ENCODE data around the gene WIPF3.

Gene WIPF3

GRCh38 chr7:29826904-29827303, 20.6 kb downstream of the WIPF3 start:
- DNase-seq (ENCODE audit: low spot score in 2 of 2) = no peak
- Mint-ChIP-seq H3K4me1 (no peaks in the 10 kb centered on the region), H3K9me3 (no peaks in the 10 kb centered on the region), H3K27ac (no peak overlapping the region), H3K36me3 (no peaks in the 10 kb centered on the region), H3K4me3 (no peak overlapping the region)
- ATAC-seq = no peak

GRCh38 chr7:29831705-29832104, 25.4 kb downstream of the WIPF3 start:
- Mint-ChIP-seq H3K4me3 (no peak overlapping the region), H3K9me3 (no peaks in the 10 kb centered on the region), H3K4me1 (no peaks in the 10 kb centered on the region), H3K27ac (no peak overlapping the region), H3K36me3 (no peaks in the 10 kb centered on the region)
- ATAC-seq (no peak), DNase-seq (ENCODE audit: low spot score in 2 of 2) (no peak)

DNA sequence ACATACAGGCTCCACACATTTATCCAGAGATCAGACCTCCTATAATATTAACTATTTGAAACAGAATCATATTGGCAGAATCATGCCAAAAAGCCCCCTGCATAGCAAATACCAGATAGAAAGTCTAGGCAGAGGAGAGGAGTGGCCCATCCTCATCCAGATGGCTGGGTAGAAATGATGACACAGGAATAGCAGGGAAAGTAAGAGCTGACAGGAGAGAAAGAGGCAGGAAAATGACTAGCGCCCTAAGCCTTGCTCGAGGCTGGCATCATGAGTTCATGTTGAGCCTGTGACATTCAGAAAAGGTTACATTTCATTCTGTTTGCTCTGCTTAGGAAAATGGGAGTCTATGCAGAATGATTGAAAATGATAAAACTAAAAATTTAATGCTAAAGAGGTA, 27.6 kb downstream of the WIPF3 start:
- no peak for ATAC-seq

GRCh38 chr7:29835718-29836117, 29.4 kb downstream of the WIPF3 start:
- Mint-ChIP-seq H3K4me1 (no peaks in the 10 kb centered on the region), H3K4me3 (no peak overlapping the region), H3K9me3 (no peaks in the 10 kb centered on the region), H3K36me3 (no peaks in the 10 kb centered on the region), H3K27ac (no peak overlapping the region)
- no peak for DNase-seq (ENCODE audit: low spot score in 2 of 2)
- ATAC-seq = no peak

More for the DNA sequence above, 27.6 kb downstream of the WIPF3 start:
- H3K36me3 Mint-ChIP-seq = no peaks in the 10 kb centered on the region
- no peak overlapping the region for H3K4me3 Mint-ChIP-seq
- H3K9me3 Mint-ChIP-seq = no peaks in the 10 kb centered on the region
- no peak overlapping the region for H3K27ac Mint-ChIP-seq
- DNase-seq (ENCODE audit: low spot score in 2 of 2) = no peak
- no peaks in the 10 kb centered on the region for H3K4me1 Mint-ChIP-seq

GRCh38 chr7:29839302-29839701, 33.0 kb downstream of the WIPF3 start:
- no peak for DNase-seq (ENCODE audit: low spot score in 2 of 2)
- no peak overlapping the region for H3K27ac Mint-ChIP-seq
- no peak overlapping the region for H3K4me3 Mint-ChIP-seq
- H3K4me1 Mint-ChIP-seq = no peaks in the 10 kb centered on the region
- H3K9me3 Mint-ChIP-seq = no peaks in the 10 kb centered on the region
- no peaks in the 10 kb centered on the region for H3K36me3 Mint-ChIP-seq
- ATAC-seq = no peak

- DNase-seq (ENCODE audit: low spot score in 2 of 2) = no peak
- no peak overlapping the region for H3K4me3 Mint-ChIP-seq
- no peaks in the 10 kb centered on the region for H3K9me3 Mint-ChIP-seq
- no peaks in the 10 kb centered on the region for H3K36me3 Mint-ChIP-seq
- H3K27ac Mint-ChIP-seq = no peak overlapping the region
- no peaks in the 10 kb centered on the region for H3K4me1 Mint-ChIP-seq
- ATAC-seq = no peak
Observed at GRCh38 chr7:29839921-29840320, 33.6 kb downstream of the WIPF3 start.

- no peak for ATAC-seq
- Mint-ChIP-seq H3K36me3 (no peaks in the 10 kb centered on the region), H3K9me3 (no peaks in the 10 kb centered on the region), H3K4me1 (no peaks in the 10 kb centered on the region), H3K4me3 (no peak overlapping the region), H3K27ac (no peak overlapping the region)
- no peak for DNase-seq (ENCODE audit: low spot score in 2 of 2)
Observed at GRCh38 chr7:29840701-29841100, 34.4 kb downstream of the WIPF3 start.

- DNase-seq (ENCODE audit: low spot score in 2 of 2) = no peak
- no peak for ATAC-seq
- Mint-ChIP-seq H3K4me3 (no peak overlapping the region), H3K27ac (no peak overlapping the region), H3K4me1 (no peaks in the 10 kb centered on the region), H3K36me3 (no peaks in the 10 kb centered on the region), H3K9me3 (no peaks in the 10 kb centered on the region)
Observed at GRCh38 chr7:29841926-29842701, 35.8 kb downstream of the WIPF3 start.

DNA sequence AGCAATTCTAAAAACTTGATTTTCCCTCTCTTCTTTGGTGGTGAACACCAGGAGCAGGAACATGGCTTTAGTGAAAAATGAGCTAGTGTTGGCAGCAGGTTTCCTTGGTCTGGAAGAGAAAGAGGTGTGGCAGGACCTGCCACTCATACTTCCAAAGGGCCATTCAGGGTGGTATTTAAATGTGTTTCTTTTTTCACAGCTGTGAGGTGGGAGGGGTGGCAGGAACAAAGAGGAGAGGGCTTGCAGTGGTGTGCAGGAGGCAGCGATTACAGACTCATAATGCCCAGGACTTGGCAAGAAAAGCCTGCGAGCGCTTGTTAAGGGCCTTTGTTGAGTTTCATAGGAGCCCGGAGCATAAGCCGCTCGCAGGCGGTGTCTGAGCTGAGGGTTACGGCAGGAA, 36.8 kb downstream of the WIPF3 start:
- H3K4me1 Mint-ChIP-seq = no peaks in the 10 kb centered on the region
- no peaks in the 10 kb centered on the region for H3K36me3 Mint-ChIP-seq
- H3K27ac Mint-ChIP-seq = no peak overlapping the region
- no peak for DNase-seq (ENCODE audit: low spot score in 2 of 2)
- no peaks in the 10 kb centered on the region for H3K9me3 Mint-ChIP-seq
- no peak for ATAC-seq
- H3K4me3 Mint-ChIP-seq = no peak overlapping the region

GRCh38 chr7:29843726-29844125, 37.4 kb downstream of the WIPF3 start:
- no peak overlapping the region for H3K4me3 Mint-ChIP-seq
- no peak for ATAC-seq
- H3K36me3 Mint-ChIP-seq = no peaks in the 10 kb centered on the region
- no peaks in the 10 kb centered on the region for H3K4me1 Mint-ChIP-seq
- no peak overlapping the region for H3K27ac Mint-ChIP-seq
- DNase-seq (ENCODE audit: low spot score in 2 of 2) = no peak
- no peaks in the 10 kb centered on the region for H3K9me3 Mint-ChIP-seq

- no peak for ATAC-seq
- H3K36me3 Mint-ChIP-seq = no peaks in the 10 kb centered on the region
- no peak for DNase-seq (ENCODE audit: low spot score in 2 of 2)
- no peaks in the 10 kb centered on the region for H3K4me1 Mint-ChIP-seq
- H3K9me3 Mint-ChIP-seq = no peaks in the 10 kb centered on the region
- no peak overlapping the region for H3K4me3 Mint-ChIP-seq
- H3K27ac Mint-ChIP-seq = no peak overlapping the region
Observed at GRCh38 chr7:29844559-29844958, 38.3 kb downstream of the WIPF3 start.

DNA sequence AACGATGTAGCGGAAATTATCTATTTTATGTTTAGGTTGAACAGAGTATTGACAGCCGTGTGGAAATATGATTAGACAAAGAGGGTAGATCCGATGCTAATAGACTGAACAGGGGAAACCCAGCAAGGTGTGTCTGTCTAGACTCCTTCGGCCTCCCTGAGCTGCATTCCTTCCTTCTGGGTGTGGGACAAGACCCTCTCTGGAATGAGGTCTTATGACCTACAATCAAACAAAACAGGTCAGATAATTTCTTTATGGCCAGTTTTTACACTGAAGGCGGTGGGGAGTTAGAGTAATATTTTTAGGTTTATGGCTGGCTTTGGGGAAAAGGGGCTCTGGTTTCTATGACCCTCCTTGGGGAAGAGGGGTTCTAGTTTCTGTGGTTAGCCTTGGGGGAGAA, 41.2 kb downstream of the WIPF3 start:
- ATAC-seq = no peak
- no peak for DNase-seq (ENCODE audit: low spot score in 2 of 2)
- H3K27ac Mint-ChIP-seq = no peak overlapping the region

GRCh38 chr7:29847916-29848315, 41.6 kb downstream of the WIPF3 start:
- Mint-ChIP-seq H3K9me3 (no peaks in the 10 kb centered on the region), H3K4me1 (no peaks in the 10 kb centered on the region), H3K27ac (no peak overlapping the region), H3K36me3 (no peaks in the 10 kb centered on the region), H3K4me3 (no peak overlapping the region)
- ATAC-seq (no peak), DNase-seq (ENCODE audit: low spot score in 2 of 2) (no peak)

More for the DNA sequence above, 41.2 kb downstream of the WIPF3 start:
- H3K4me1 Mint-ChIP-seq = no peaks in the 10 kb centered on the region
- no peak overlapping the region for H3K4me3 Mint-ChIP-seq
- H3K9me3 Mint-ChIP-seq = no peaks in the 10 kb centered on the region
- H3K36me3 Mint-ChIP-seq = no peaks in the 10 kb centered on the region

GRCh38 chr7:29848941-29849340, 42.6 kb downstream of the WIPF3 start:
- no peak for DNase-seq (ENCODE audit: low spot score in 2 of 2)
- H3K9me3 Mint-ChIP-seq = no peaks in the 10 kb centered on the region
- no peaks in the 10 kb centered on the region for H3K36me3 Mint-ChIP-seq
- no peaks in the 10 kb centered on the region for H3K4me1 Mint-ChIP-seq
- no peak overlapping the region for H3K27ac Mint-ChIP-seq
- ATAC-seq = no peak
- no peak overlapping the region for H3K4me3 Mint-ChIP-seq

- DNase-seq (ENCODE audit: low spot score in 2 of 2) (no peak), ATAC-seq (no peak)
- H3K9me3 Mint-ChIP-seq = no peaks in the 10 kb centered on the region
- H3K27ac Mint-ChIP-seq = no peak overlapping the region
- H3K36me3 Mint-ChIP-seq = no peaks in the 10 kb centered on the region
- H3K4me1 Mint-ChIP-seq = no peaks in the 10 kb centered on the region
- no peak overlapping the region for H3K4me3 Mint-ChIP-seq
Observed at GRCh38 chr7:29851487-29851886, 45.2 kb downstream of the WIPF3 start.

- Mint-ChIP-seq H3K9me3 (no peaks in the 10 kb centered on the region), H3K4me1 (no peaks in the 10 kb centered on the region), H3K4me3 (no peak overlapping the region), H3K36me3 (no peaks in the 10 kb centered on the region), H3K27ac (no peak overlapping the region)
- DNase-seq (ENCODE audit: low spot score in 2 of 2) (no peak), ATAC-seq (no peak)
Observed at GRCh38 chr7:29852457-29852856, 46.1 kb downstream of the WIPF3 start.

DNA sequence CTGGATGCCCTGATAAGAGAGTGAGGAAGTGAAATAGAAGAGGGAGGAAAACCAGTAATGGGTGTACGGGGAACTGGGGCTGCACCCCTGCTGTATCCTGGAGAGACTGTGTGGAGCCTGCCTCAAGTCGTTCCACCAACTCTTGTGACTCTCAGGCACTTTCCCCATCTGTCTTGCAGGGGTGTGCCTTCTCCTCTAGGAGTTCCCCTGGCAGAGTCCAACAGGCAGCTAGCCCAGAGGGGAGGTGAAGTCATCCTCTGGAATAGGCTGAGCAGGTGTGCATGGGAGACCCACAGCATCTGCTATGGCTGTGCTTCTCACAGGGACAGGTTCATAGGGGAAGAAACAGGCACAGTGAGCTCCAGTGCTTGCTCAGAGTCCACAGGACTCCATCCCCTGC, 46.8 kb downstream of the WIPF3 start:
- no peak overlapping the region for H3K27ac Mint-ChIP-seq
- DNase-seq (ENCODE audit: low spot score in 2 of 2) = no peak
- no peaks in the 10 kb centered on the region for H3K4me1 Mint-ChIP-seq
- no peaks in the 10 kb centered on the region for H3K36me3 Mint-ChIP-seq
- no peak overlapping the region for H3K4me3 Mint-ChIP-seq
- peak; percentile 27 for ATAC-seq
- no peaks in the 10 kb centered on the region for H3K9me3 Mint-ChIP-seq
